ENCODE data around the gene DHX9. TPM values are rescaled to one million over a fixed set of nuclear protein-coding genes. Genes with fewer than 3 reads are reported as not detected.

The DHX9 gene
- total RNA-seq, 4 donors from 2014 or later: 47.7 to 102 (median 84.9) TPM

DNA sequence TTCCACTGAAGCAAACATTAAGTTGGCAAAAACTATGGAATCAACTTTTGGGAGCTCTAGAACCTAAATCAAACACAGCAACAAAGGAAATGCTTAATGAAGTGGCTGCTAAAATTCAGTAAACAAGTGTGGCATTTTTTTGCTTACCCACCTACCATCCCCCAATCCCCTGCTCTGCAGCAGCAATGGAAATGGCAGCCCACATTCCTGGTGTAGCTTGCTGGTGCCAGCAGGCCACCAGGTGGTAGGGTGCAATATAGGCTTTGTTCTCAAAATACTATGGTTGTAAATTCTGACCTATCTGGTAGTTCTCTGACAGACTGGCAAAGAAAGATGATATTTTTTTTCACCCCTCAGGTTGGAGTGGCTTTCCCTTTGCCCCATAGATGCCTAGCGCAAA lies 71.0 kb downstream of the DHX9 start:
- TF ChIP-seq, protein P1, sequence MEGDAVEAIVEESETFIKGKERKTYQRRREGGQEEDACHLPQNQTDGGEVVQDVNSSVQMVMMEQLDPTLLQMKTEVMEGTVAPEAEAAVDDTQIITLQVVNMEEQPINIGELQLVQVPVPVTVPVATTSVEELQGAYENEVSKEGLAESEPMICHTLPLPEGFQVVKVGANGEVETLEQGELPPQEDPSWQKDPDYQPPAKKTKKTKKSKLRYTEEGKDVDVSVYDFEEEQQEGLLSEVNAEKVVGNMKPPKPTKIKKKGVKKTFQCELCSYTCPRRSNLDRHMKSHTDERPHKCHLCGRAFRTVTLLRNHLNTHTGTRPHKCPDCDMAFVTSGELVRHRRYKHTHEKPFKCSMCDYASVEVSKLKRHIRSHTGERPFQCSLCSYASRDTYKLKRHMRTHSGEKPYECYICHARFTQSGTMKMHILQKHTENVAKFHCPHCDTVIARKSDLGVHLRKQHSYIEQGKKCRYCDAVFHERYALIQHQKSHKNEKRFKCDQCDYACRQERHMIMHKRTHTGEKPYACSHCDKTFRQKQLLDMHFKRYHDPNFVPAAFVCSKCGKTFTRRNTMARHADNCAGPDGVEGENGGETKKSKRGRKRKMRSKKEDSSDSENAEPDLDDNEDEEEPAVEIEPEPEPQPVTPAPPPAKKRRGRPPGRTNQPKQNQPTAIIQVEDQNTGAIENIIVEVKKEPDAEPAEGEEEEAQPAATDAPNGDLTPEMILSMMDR (IDR thresholded peaks at IDR 0.05; ENCODE audit: low read depth): no peak

DNA sequence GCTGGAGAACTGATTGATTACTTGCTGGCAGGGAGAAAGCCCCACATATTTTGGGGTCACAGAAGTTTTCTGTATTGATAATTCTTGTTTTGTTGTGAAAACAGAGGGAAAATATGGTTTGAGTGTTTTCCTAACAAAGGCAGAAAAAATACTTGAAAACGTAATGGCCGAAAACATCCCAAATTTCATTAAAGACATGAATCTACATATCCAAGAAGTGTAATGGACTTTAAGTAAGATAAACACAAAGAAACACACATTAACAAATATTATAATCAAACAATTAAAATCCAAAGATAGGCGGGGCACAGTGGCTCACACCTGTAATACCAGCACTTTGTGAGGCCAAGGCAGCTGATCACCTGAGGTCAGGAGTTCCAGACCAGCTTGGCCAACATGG lies 74.3 kb downstream of the DHX9 start:
- TF ChIP-seq, protein P1 (IDR thresholded peaks at IDR 0.05; ENCODE audit: low read depth): no peak

DNA sequence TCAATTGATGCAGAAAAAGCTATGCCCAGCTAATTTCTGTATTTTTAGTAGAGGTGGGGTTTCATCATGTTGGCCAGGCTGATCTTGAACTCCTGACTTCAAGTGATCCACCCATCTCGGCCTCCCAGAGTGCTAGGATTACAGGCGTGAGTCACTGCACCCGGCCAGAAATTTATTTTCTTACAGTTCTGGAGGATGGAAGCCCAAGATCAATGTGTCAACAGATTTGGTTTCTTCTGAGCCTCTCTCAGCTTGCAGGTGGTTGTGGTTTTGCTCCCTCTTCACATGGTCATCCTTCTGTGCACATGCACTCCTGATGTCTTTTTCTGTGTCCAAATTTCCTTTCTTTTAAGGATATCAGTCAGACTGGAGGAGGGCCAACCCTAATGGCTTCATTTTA lies 78.2 kb downstream of the DHX9 start:
- TF ChIP-seq, protein P1 (IDR thresholded peaks at IDR 0.05; ENCODE audit: low read depth): no peak

DNA sequence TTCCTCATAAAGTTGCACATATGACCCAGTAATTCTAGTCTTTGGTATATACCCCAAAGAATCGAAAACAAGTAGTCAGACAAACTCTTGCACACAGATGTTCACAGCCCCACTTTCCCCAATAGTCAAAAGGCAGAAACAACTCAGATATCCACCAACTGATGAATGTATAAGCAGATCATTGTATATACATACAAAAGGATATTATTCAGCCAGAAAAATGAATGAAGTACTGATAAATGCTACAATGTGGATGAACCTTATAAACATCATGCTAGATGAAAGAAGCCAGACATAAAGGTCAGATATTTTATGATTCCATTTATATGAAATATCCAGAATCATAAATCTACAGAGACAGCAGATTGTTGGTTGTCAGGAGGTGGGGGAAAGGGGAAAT lies 86.5 kb downstream of the DHX9 start:
- TF ChIP-seq, protein P1 (IDR thresholded peaks at IDR 0.05; ENCODE audit: low read depth): no peak

DNA sequence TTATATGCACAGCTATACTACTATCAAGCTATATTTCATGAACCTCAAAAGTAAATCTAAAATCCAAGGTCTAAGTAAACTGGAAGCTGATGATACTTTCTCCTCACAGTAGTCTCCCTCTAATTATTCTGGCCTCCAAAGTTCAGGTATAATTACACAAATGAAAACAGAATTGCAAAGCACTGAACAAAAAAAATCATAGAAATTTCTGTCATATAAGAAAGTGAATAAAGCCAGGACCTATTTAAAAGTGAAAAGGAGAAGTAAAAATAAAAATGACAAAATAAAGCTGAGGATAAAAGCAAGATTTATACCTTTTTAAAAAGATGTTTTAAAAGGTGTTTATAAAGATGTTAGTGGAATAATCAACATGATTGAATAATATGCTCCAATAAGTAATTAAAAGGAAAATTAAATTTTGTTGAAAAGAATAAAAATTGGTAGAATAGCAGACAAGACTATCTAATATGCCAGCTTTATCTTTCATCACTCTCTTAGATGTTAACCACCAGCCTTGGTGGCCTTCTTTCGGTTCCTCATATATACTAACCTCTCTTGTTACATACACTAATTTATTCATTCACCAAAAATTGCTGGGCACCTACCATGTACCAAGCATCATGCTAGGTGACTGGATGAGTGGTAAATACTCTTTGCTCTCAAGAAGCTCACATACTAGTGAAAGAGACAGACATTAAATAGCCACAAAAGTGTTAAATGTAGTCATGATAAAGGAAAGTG lies 88.7 kb downstream of the DHX9 start:
- TF ChIP-seq, protein P1 (IDR thresholded peaks at IDR 0.05; ENCODE audit: low read depth): no peak

DNA sequence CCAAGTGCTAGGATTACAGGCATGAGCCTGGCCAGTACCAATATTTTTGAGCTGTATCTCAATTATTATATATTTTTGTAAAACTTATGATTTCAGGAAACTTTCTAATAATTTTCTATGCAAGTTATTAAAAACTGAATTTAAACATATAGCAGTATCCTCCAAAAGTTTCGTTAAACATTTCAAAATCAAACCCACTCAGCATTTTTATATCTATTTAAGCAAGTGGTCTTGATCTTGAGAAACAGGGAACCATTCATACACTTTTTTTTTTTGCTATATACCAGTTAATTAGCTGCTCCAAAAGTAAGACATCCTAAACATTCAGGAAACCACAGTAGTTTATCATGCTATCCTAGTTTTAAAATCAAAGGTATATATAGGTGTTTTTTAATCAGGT lies 91.8 kb downstream of the DHX9 start:
- TF ChIP-seq, protein P1 (IDR thresholded peaks at IDR 0.05; ENCODE audit: low read depth): no peak

DNA sequence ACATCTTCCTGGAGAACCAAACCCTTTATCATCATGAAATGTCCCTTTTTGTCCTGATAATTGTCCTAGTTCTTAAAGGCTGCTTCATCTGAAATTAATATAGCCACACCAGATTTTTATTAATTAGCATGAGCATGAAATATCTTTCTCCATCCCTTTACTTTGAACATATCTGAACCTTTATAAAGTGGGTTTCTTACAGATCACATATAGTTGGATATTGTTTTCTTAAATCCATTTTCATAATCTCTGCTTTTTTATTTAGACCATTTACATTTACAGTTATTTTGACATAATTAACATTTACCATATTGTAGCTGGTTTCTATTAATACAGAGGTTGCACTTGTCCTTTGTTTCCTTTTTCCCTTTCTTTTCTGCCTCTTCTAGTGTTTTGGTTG lies 96.6 kb downstream of the DHX9 start:
- TF ChIP-seq, protein P1 (IDR thresholded peaks at IDR 0.05; ENCODE audit: low read depth): no peak

Other genes with a start within 250 kb of the DHX9 start
- gene RGS16, start 235.0 kb upstream of the DHX9 start, total RNA-seq: under 1 TPM; 0.49 to 0.88 (median 0.80) TPM
- gene RGS8, start 154.8 kb upstream of the DHX9 start, total RNA-seq: not detected
- gene NPL, start 49.6 kb upstream of the DHX9 start, total RNA-seq: 100 to 1,000 TPM in 1 of 4 donors, 10 to 100 TPM in 3; 16.2 to 132 (median 30.0) TPM
- gene SHCBP1L, start 113.8 kb downstream of the DHX9 start, total RNA-seq: under 1 TPM in 1 of 4 donors, not detected in 3; 0.22 TPM
- 100 to 1,000 TPM; 423 to 675 (median 560) TPM for gene LAMC1, start 184.1 kb downstream of the DHX9 start, total RNA-seq

Data from subcutaneous adipose tissue (tissue), 4 donors.